GM23338 (cell line): ENCODE measurements around the gene PTGDS. TPM values are rescaled to one million over a fixed set of nuclear protein-coding genes. Genes with fewer than 3 reads are reported as not detected.

Experiments
- polyA plus RNA-seq: library from polyadenylated mRNA; unstranded; fragments of >200 nt; fragmentation: Nextera tagmentation; extraction: Ambion mirVana; gene quantifications from 2 replicates; pipeline ENCODE4 v1.2.1, GENCODE V29; 2016
- total RNA-seq: library from RNA; depleted of rRNA; stranded (reverse); fragments of >200 nt; shearing (Covaris generic); gene quantifications from 2 replicates; pipeline ENCODE4 v1.2.3, GENCODE V29; 2014; rRNA removed

The PTGDS gene
- total and polyA plus RNA-seq, 2 experiments from 2014 or later = 1.9 to 3.1 TPM

Other genes with a start within 250 kb of the PTGDS start
Only the 30 nearest of the 37 such genes appear.
- not detected in 2 replicates for gene LCN8, start 219.3 kb upstream of the PTGDS start, total RNA-seq
- not detected in 2 replicates for gene LCN8, start 219.3 kb upstream of the PTGDS start, polyA plus RNA-seq
- gene LCN15, start 213.0 kb upstream of the PTGDS start, total RNA-seq = 0.54 and 0.90 TPM in 2 replicates
- gene LCN15, start 213.0 kb upstream of the PTGDS start, polyA plus RNA-seq = 0.76 and 1.2 TPM in 2 replicates
- gene TMEM141, start 186.2 kb upstream of the PTGDS start, total RNA-seq = 57.0 and 71.4 TPM in 2 replicates
- 90.0 and 90.5 TPM in 2 replicates for gene TMEM141, start 186.2 kb upstream of the PTGDS start, polyA plus RNA-seq
- gene CCDC183, start 181.2 kb upstream of the PTGDS start, total RNA-seq = 1.1 and 2.9 TPM in 2 replicates
- 1.2 and 1.6 TPM in 2 replicates for gene CCDC183, start 181.2 kb upstream of the PTGDS start, polyA plus RNA-seq
- 117 and 127 TPM in 2 replicates for gene RABL6, start 169.6 kb upstream of the PTGDS start, total RNA-seq
- gene RABL6, start 169.6 kb upstream of the PTGDS start, polyA plus RNA-seq = 59.1 and 66.7 TPM in 2 replicates
- gene AJM1, start 135.0 kb upstream of the PTGDS start, total RNA-seq = 0.12 and 0.49 TPM in 2 replicates
- gene AJM1, start 135.0 kb upstream of the PTGDS start, polyA plus RNA-seq = 0.28 and 0.36 TPM in 2 replicates
- 67.1 and 86.2 TPM in 2 replicates for gene PHPT1, start 128.1 kb upstream of the PTGDS start, total RNA-seq
- gene PHPT1, start 128.1 kb upstream of the PTGDS start, polyA plus RNA-seq = 437 and 509 TPM in 2 replicates
- gene MAMDC4, start 125.2 kb upstream of the PTGDS start, total RNA-seq = 4.1 and 6.8 TPM in 2 replicates
- gene MAMDC4, start 125.2 kb upstream of the PTGDS start, polyA plus RNA-seq = 1.7 and 2.7 TPM in 2 replicates
- 273 and 326 TPM in 2 replicates for gene EDF1, start 111.2 kb upstream of the PTGDS start, total RNA-seq
- 793 and 860 TPM in 2 replicates for gene EDF1, start 111.2 kb upstream of the PTGDS start, polyA plus RNA-seq
- gene TRAF2, start 91.0 kb upstream of the PTGDS start, total RNA-seq = 31.5 and 39.9 TPM in 2 replicates
- gene TRAF2, start 91.0 kb upstream of the PTGDS start, polyA plus RNA-seq = 24.8 and 25.4 TPM in 2 replicates
- 102 and 111 TPM in 2 replicates for gene FBXW5, start 32.8 kb upstream of the PTGDS start, total RNA-seq
- 27.0 and 27.9 TPM in 2 replicates for gene FBXW5, start 32.8 kb upstream of the PTGDS start, polyA plus RNA-seq
- not detected in 2 replicates for gene C8G, start 32.3 kb upstream of the PTGDS start, total RNA-seq
- not detected in 2 replicates for gene C8G, start 32.3 kb upstream of the PTGDS start, polyA plus RNA-seq
- gene LCN12, start 25.2 kb upstream of the PTGDS start, total RNA-seq = 0.69 and 2.6 TPM in 2 replicates
- 0.39 and 0.68 TPM in 2 replicates for gene LCN12, start 25.2 kb upstream of the PTGDS start, polyA plus RNA-seq
- gene LCNL1, start 5.5 kb downstream of the PTGDS start, total RNA-seq = not detected in 2 replicates
- gene LCNL1, start 5.5 kb downstream of the PTGDS start, polyA plus RNA-seq = 0.11 and 0.14 TPM in 2 replicates
- gene PAXX, start 14.9 kb downstream of the PTGDS start, total RNA-seq = 33.9 and 71.5 TPM in 2 replicates
- 86.0 and 88.3 TPM in 2 replicates for gene PAXX, start 14.9 kb downstream of the PTGDS start, polyA plus RNA-seq
- 0.56 TPM in 1 of 2 replicates, not detected in the other for gene CLIC3, start 19.1 kb downstream of the PTGDS start, total RNA-seq
- gene CLIC3, start 19.1 kb downstream of the PTGDS start, polyA plus RNA-seq = 0.53 and 0.57 TPM in 2 replicates
- gene ABCA2, start 50.7 kb downstream of the PTGDS start, total RNA-seq = 14.2 and 16.0 TPM in 2 replicates
- gene ABCA2, start 50.7 kb downstream of the PTGDS start, polyA plus RNA-seq = 5.6 and 7.0 TPM in 2 replicates
- gene FUT7, start 54.6 kb downstream of the PTGDS start, total RNA-seq = not detected in 2 replicates
- gene FUT7, start 54.6 kb downstream of the PTGDS start, polyA plus RNA-seq = not detected in 2 replicates
- 26.2 and 34.3 TPM in 2 replicates for gene NPDC1, start 68.7 kb downstream of the PTGDS start, total RNA-seq
- 35.5 and 36.7 TPM in 2 replicates for gene NPDC1, start 68.7 kb downstream of the PTGDS start, polyA plus RNA-seq
- 1.1 and 1.9 TPM in 2 replicates for gene ENTPD2, start 76.6 kb downstream of the PTGDS start, total RNA-seq
- gene ENTPD2, start 76.6 kb downstream of the PTGDS start, polyA plus RNA-seq = 1.8 and 2.9 TPM in 2 replicates
- 55.1 and 60.3 TPM in 2 replicates for gene SAPCD2, start 93.1 kb downstream of the PTGDS start, total RNA-seq
- gene SAPCD2, start 93.1 kb downstream of the PTGDS start, polyA plus RNA-seq = 13.4 and 14.5 TPM in 2 replicates
- 5.5 and 8.1 TPM in 2 replicates for gene UAP1L1, start 100.0 kb downstream of the PTGDS start, total RNA-seq
- 2.5 and 3.4 TPM in 2 replicates for gene UAP1L1, start 100.0 kb downstream of the PTGDS start, polyA plus RNA-seq
- 35.7 and 39.9 TPM in 2 replicates for gene MAN1B1, start 109.5 kb downstream of the PTGDS start, total RNA-seq
- 15.7 and 18.2 TPM in 2 replicates for gene MAN1B1, start 109.5 kb downstream of the PTGDS start, polyA plus RNA-seq
- 9.7 and 19.7 TPM in 2 replicates for gene DPP7, start 137.2 kb downstream of the PTGDS start, total RNA-seq
- 25.2 and 26.8 TPM in 2 replicates for gene DPP7, start 137.2 kb downstream of the PTGDS start, polyA plus RNA-seq
- 2.1 and 5.5 TPM in 2 replicates for gene GRIN1, start 161.7 kb downstream of the PTGDS start, total RNA-seq
- 2.5 and 2.7 TPM in 2 replicates for gene GRIN1, start 161.7 kb downstream of the PTGDS start, polyA plus RNA-seq
- 0.16 and 0.21 TPM in 2 replicates for gene LRRC26, start 192.5 kb downstream of the PTGDS start, total RNA-seq
- 3.0 and 4.3 TPM in 2 replicates for gene LRRC26, start 192.5 kb downstream of the PTGDS start, polyA plus RNA-seq
- not detected in 2 replicates for gene TMEM210, start 194.6 kb downstream of the PTGDS start, total RNA-seq
- not detected in 2 replicates for gene TMEM210, start 194.6 kb downstream of the PTGDS start, polyA plus RNA-seq
- gene ANAPC2, start 211.1 kb downstream of the PTGDS start, total RNA-seq = 41.5 and 42.9 TPM in 2 replicates
- 16.4 and 19.2 TPM in 2 replicates for gene ANAPC2, start 211.1 kb downstream of the PTGDS start, polyA plus RNA-seq
- 91.5 and 132 TPM in 2 replicates for gene SSNA1, start 211.2 kb downstream of the PTGDS start, total RNA-seq
- 154 TPM in 2 replicates for gene SSNA1, start 211.2 kb downstream of the PTGDS start, polyA plus RNA-seq
- gene TPRN, start 223.2 kb downstream of the PTGDS start, total RNA-seq = 29.2 and 29.3 TPM in 2 replicates
- 6.4 and 9.1 TPM in 2 replicates for gene TPRN, start 223.2 kb downstream of the PTGDS start, polyA plus RNA-seq